Gastroesophageal sphincter (tissue), 4 donors: ENCODE measurements around the gene SUN5. TPM values are rescaled to one million over a fixed set of nuclear protein-coding genes. Genes with fewer than 3 reads are reported as not detected.

Source experiments
- ATAC-seq: fragments of 150-250 bp; one replicate; pipeline ENCODE4 v1.9.1; 2016; ENCODE audit warnings: mild to moderate bottlenecking, moderate library complexity
- H3K27ac ChIP-seq, 4 donors: fragments of 200-600 bp; sonication (generic) in 3 of 4; 1 replicate in 3 of 4; 2 replicates in 1 of 4; pipeline ENCODE4 v1.5.1; 2016 to 2019
- H3K27me3 ChIP-seq: fragments of 200-600 bp; sonication (generic); one replicate; pipeline ENCODE4 v1.5.1; 2019
- H3K36me3 ChIP-seq, 2 donors: fragments of 200-600 bp; sonication (generic); one replicate each; pipeline ENCODE4 v1.5.1; 2019; ENCODE audit warnings: control low read depth in 1 of 2
- H3K4me1 ChIP-seq, 3 donors: fragments of 200-600 bp; sonication (generic); 1 replicate in 2 of 3; 2 replicates in 1 of 3; pipeline ENCODE4 v1.5.1; 2016 to 2019; ENCODE audit warnings: control low read depth in 2 of 3
- H3K4me3 ChIP-seq, 2 donors: fragments of 200-600 bp; sonication (generic); one replicate each; pipeline ENCODE4 v1.5.1; 2019; ENCODE audit warnings: mild to moderate bottlenecking in 1 of 2, moderate library complexity in 1 of 2
- H3K9me3 ChIP-seq, 3 donors: fragments of 200-600 bp; sonication (generic); one replicate each; pipeline ENCODE4 v1.5.1; 2017 to 2019; ENCODE audit warnings: control low read depth in 2 of 3
- EP300 ChIP-seq: sonication (generic); formaldehyde crosslinking; IDR thresholded peaks from one replicate; pipeline ENCODE4 v1.6.1; 2017; ENCODE audit warnings: antibody characterized with exemption, mild to moderate bottlenecking
- POLR2A ChIP-seq, 2 donors: fragments of 450-650 bp; IDR thresholded peaks; one replicate each; pipeline ENCODE4 v1.6.1; 2017; ENCODE audit warnings: antibody characterized with exemption in 2 of 2, mild to moderate bottlenecking in 2 of 2, moderate library complexity in 1 of 2
- POLR2AphosphoS5 ChIP-seq: sonication (generic); formaldehyde crosslinking; IDR thresholded peaks from one replicate; pipeline ENCODE4 v1.6.1; 2017; ENCODE audit warnings: antibody characterized with exemption
- WGBS, 2 donors: methylation state at CpG; one replicate each; pipeline ENCODE4 v1.1.5; 2018; ENCODE audit warnings: low coverage in 1 of 2; 5-methylcytosine and 5-hydroxymethylcytosine counted together
- total RNA-seq, 4 donors: library from RNA; depleted of rRNA; stranded (reverse); fragments of >200 nt; gene quantifications; one replicate each; pipeline ENCODE4 v1.1.0, GENCODE V29; 2016
- TF ChIP-seq, protein P1 (sequence below), 4 experiments: fragments of 200-600 bp in 2 of 4; fragments of 450-650 bp in 2 of 4; sonication (generic) in 1 of 4; IDR thresholded peaks; one replicate each; pipeline ENCODE4 v1.5.1; 2017 to 2019; ENCODE audit warnings: antibody characterized with exemption in 4 of 4, mild to moderate bottlenecking in 2 of 4, moderate library complexity in 2 of 4

The SUN5 gene
- total RNA-seq, 4 donors from 2014 or later, result not detected

DNA sequence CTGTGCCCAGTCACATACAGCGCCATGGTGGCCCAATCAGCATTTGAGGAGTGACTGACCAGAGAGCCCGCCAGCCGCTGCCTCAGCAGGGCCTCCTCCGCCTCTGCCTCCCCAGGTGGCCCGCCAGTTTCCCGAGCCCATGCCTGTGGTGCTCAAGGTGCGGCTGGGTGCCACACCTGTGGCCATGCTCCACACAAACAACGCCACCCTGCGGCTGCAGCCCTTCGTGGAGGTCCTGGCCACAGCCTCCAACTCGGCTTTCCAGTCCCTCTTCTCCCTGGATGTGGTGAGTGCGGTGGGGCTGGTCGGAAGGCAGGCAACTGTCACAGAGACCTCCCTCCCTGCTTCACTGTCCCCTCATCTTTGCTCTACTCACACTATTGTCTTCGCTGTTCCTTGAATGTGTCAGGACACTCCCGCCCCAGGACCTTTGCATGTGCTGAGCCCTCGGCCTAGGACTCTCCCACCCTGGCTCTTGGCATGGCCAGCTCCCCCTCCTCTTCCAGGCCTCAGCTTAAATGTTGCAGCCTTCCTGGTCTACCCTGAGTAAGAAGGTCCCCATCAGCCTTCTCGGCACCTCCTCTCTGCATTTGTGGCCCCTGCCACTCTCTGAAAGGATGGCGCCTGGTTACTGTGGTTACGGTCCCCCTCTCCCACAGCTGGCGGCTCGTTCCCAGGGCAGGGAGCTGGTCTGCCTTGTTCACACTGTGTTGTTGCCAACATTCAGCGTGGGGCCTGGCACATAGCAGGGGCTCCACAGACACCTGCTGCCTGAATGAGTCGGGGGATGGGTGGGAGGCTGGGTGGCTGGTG is 15.4 kb upstream of the SUN5 start:
- TF ChIP-seq, protein P1, sequence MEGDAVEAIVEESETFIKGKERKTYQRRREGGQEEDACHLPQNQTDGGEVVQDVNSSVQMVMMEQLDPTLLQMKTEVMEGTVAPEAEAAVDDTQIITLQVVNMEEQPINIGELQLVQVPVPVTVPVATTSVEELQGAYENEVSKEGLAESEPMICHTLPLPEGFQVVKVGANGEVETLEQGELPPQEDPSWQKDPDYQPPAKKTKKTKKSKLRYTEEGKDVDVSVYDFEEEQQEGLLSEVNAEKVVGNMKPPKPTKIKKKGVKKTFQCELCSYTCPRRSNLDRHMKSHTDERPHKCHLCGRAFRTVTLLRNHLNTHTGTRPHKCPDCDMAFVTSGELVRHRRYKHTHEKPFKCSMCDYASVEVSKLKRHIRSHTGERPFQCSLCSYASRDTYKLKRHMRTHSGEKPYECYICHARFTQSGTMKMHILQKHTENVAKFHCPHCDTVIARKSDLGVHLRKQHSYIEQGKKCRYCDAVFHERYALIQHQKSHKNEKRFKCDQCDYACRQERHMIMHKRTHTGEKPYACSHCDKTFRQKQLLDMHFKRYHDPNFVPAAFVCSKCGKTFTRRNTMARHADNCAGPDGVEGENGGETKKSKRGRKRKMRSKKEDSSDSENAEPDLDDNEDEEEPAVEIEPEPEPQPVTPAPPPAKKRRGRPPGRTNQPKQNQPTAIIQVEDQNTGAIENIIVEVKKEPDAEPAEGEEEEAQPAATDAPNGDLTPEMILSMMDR (IDR thresholded peaks at IDR 0.05), result no peak
- TF ChIP-seq EP300 (no peak), POLR2A (IDR thresholded peaks at IDR 0.05) (no peak), POLR2AphosphoS5 (no peak)
- 40 to 85% methylated on average over 1 to 5 of the region's 23 CpGs for WGBS, 2 donors
- no peaks in the 10 kb centered on the region for H3K9me3 ChIP-seq
- no peak for ATAC-seq
- H3K4me1 ChIP-seq, result no peaks in the 10 kb centered on the region
- H3K27ac ChIP-seq, result no peak overlapping the region
- no peaks in the 10 kb centered on the region for H3K36me3 ChIP-seq
- no peak overlapping the region for H3K4me3 ChIP-seq
- H3K27me3 ChIP-seq, result peaks cover 24% of the 10 kb centered on the region

GRCh38 chr20:33018169-33018931 is 14.1 kb upstream of the SUN5 start:
- Histone ChIP-seq H3K4me1 (no peaks in the 10 kb centered on the region), H3K27ac (no peak overlapping the region), H3K4me3 (no peak overlapping the region), H3K9me3 (no peaks in the 10 kb centered on the region), H3K36me3 (no peaks in the 10 kb centered on the region), H3K27me3 (peaks cover 37% of the 10 kb centered on the region)
- WGBS, 2 donors, result 26 to 49% methylated on average over 3 of the region's 14 CpGs
- no peak for ATAC-seq
- TF ChIP-seq, protein P1 (IDR thresholded peaks at IDR 0.05), result no peak
- TF ChIP-seq POLR2A (IDR thresholded peaks at IDR 0.05) (no peak), EP300 (no peak), POLR2AphosphoS5 (no peak)

DNA sequence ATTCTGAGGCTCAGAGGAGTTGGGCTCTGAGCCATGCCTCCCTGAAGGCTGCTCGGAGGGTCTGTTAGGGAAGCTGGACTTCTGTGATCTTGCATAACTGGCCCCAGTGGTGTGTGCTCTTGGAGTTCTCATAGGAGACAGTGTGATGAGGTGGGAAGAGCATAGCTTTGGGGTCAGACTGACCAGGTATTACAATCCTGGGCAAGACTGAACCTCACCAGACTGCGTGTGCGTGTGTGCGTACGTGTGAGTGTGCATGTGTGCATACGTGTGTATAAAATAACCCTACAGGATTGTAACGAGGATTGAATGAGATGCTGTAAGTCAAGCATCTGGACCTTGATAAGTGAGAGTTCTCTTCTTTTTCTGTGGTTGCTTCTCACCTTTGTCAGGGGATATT is 13.3 kb upstream of the SUN5 start:
- Histone ChIP-seq H3K4me1 (no peaks in the 10 kb centered on the region), H3K27ac (no peak overlapping the region), H3K27me3 (peaks cover 41% of the 10 kb centered on the region), H3K36me3 (no peaks in the 10 kb centered on the region), H3K4me3 (no peak overlapping the region), H3K9me3 (no peaks in the 10 kb centered on the region)
- TF ChIP-seq EP300, result no peak
- TF ChIP-seq, protein P1 (IDR thresholded peaks at IDR 0.05), result no peak
- TF ChIP-seq POLR2AphosphoS5, result no peak
- no peak for TF ChIP-seq POLR2A (IDR thresholded peaks at IDR 0.05)
- WGBS, 2 donors, result 83 to 88% methylated on average over 6 of the region's 7 CpGs
- no peak for ATAC-seq

- no peak for ATAC-seq
- H3K4me3 ChIP-seq, result no peak overlapping the region
- H3K9me3 ChIP-seq, result no peaks in the 10 kb centered on the region
- no peak overlapping the region for H3K27ac ChIP-seq
- H3K4me1 ChIP-seq, result no peaks in the 10 kb centered on the region
- TF ChIP-seq EP300, result no peak
- TF ChIP-seq POLR2A (IDR thresholded peaks at IDR 0.05), result no peak
- TF ChIP-seq, protein P1 (IDR thresholded peaks at IDR 0.05), result no peak
- TF ChIP-seq POLR2AphosphoS5, result no peak
- H3K36me3 ChIP-seq, result no peaks in the 10 kb centered on the region
- peaks cover 47% of the 10 kb centered on the region for H3K27me3 ChIP-seq
- 60% methylated on average over 1 of the region's 7 CpGs; no CpG with 5 or more reads in 1 of the 2 donors for WGBS, 2 donors
These were observed 12.4 kb upstream of the SUN5 start for GRCh38 chr20:33016581-33017109.
